Stomach smooth muscle (tissue), 2 donors: ENCODE measurements around the gene TTK.
"Not testable (repeated sequence)": the region's sequence is repeated elsewhere in the genome, so short reads cannot be mapped to it uniquely, and the experiment has no call there.

Experiments
- H3K27ac ChIP-seq: one replicate; pipeline ENCODE4 v1.7.0; 2013; ENCODE audit warnings: mild to moderate bottlenecking, low read length, inconsistent platforms
- H3K27me3 ChIP-seq, 2 donors: one replicate each; pipeline ENCODE4 v1.7.0; 2013; ENCODE audit warnings: low read length in 2 of 2; ENCODE audit not compliant: insufficient read depth in 2 of 2, control insufficient read depth in 1 of 2
- H3K36me3 ChIP-seq, 2 donors: one replicate each; pipeline ENCODE4 v1.7.0; 2013; ENCODE audit warnings: low read length in 2 of 2; ENCODE audit not compliant: control insufficient read depth in 2 of 2, insufficient read depth in 2 of 2
- H3K4me1 ChIP-seq: one replicate; pipeline ENCODE4 v1.7.0; 2013; ENCODE audit warnings: low read length; ENCODE audit not compliant: control insufficient read depth, insufficient read depth
- H3K4me3 ChIP-seq, 2 donors: one replicate each; pipeline ENCODE4 v1.7.0; 2013; ENCODE audit warnings: low read length in 2 of 2
- H3K9ac ChIP-seq, 2 donors: one replicate each; pipeline ENCODE4 v1.7.0; 2013; ENCODE audit warnings: low read length in 2 of 2, mild to moderate bottlenecking in 1 of 2
- H3K9me3 ChIP-seq, 2 donors: one replicate each; pipeline ENCODE4 v1.7.0; 2013; ENCODE audit warnings: low read length in 2 of 2; ENCODE audit not compliant: control insufficient read depth in 2 of 2
- donor health status: healthy.
- donor health status: Pancreatic carcinoma.

The TTK gene

GRCh38 chr6:80020381-80021120, 16.1 kb downstream of the TTK start:
- H3K27ac ChIP-seq: no peak overlapping the region
- H3K4me3 ChIP-seq: no peak overlapping the region
- H3K36me3 ChIP-seq: no peaks in the 10 kb centered on the region
- no peak overlapping the region for H3K9ac ChIP-seq
- H3K4me1 ChIP-seq: no peaks in the 10 kb centered on the region
- no peaks in the 10 kb centered on the region for H3K27me3 ChIP-seq
- no peaks in the 10 kb centered on the region for H3K9me3 ChIP-seq

- Histone ChIP-seq H3K9me3 (no peaks in the 10 kb centered on the region), H3K4me1 (no peaks in the 10 kb centered on the region), H3K4me3 (no peak overlapping the region), H3K36me3 (no peaks in the 10 kb centered on the region), H3K27ac (no peak overlapping the region), H3K9ac (no peak overlapping the region), H3K27me3 (no peaks in the 10 kb centered on the region)
These were observed 16.7 kb downstream of the TTK start for GRCh38 chr6:80021131-80021530.

GRCh38 chr6:80021591-80021990, 17.1 kb downstream of the TTK start:
- Histone ChIP-seq H3K4me3 (no peak overlapping the region), H3K9me3 (no peaks in the 10 kb centered on the region), H3K27ac (no peak overlapping the region), H3K9ac (no peak overlapping the region), H3K36me3 (no peaks in the 10 kb centered on the region), H3K4me1 (no peaks in the 10 kb centered on the region), H3K27me3 (no peaks in the 10 kb centered on the region)

- Histone ChIP-seq H3K9me3 (no peaks in the 10 kb centered on the region), H3K4me1 (no peaks in the 10 kb centered on the region), H3K27ac (no peak overlapping the region), H3K9ac (no peak overlapping the region), H3K36me3 (no peaks in the 10 kb centered on the region), H3K27me3 (no peaks in the 10 kb centered on the region), H3K4me3 (no peak overlapping the region)
These were observed 18.4 kb downstream of the TTK start for GRCh38 chr6:80022803-80023202.

- H3K27me3 ChIP-seq: no peaks in the 10 kb centered on the region
- no peaks in the 10 kb centered on the region for H3K9me3 ChIP-seq
- H3K27ac ChIP-seq: no peak overlapping the region
- no peaks in the 10 kb centered on the region for H3K4me1 ChIP-seq
- no peak overlapping the region for H3K4me3 ChIP-seq
- H3K9ac ChIP-seq: no peak overlapping the region
- no peaks in the 10 kb centered on the region for H3K36me3 ChIP-seq
These were observed 24.1 kb downstream of the TTK start for GRCh38 chr6:80028589-80028988.

GRCh38 chr6:80029470-80029869, 25.0 kb downstream of the TTK start:
- H3K4me1 ChIP-seq: no peaks in the 10 kb centered on the region
- no peak overlapping the region for H3K4me3 ChIP-seq
- H3K9ac ChIP-seq: no peak overlapping the region
- no peaks in the 10 kb centered on the region for H3K9me3 ChIP-seq
- no peak overlapping the region for H3K27ac ChIP-seq
- no peaks in the 10 kb centered on the region for H3K36me3 ChIP-seq
- no peaks in the 10 kb centered on the region for H3K27me3 ChIP-seq

- not testable (repeated sequence) for H3K4me1 ChIP-seq, H3K9me3 ChIP-seq, H3K9ac ChIP-seq, H3K36me3 ChIP-seq, H3K27me3 ChIP-seq, H3K4me3 ChIP-seq, H3K27ac ChIP-seq
These were observed 43.8 kb downstream of the TTK start for GRCh38 chr6:80048220-80048619.

GRCh38 chr6:80060774-80061173, 56.3 kb downstream of the TTK start:
- H3K27me3 ChIP-seq: no peaks in the 10 kb centered on the region
- no peak overlapping the region for H3K9ac ChIP-seq
- no peak overlapping the region for H3K4me3 ChIP-seq
- no peak overlapping the region for H3K27ac ChIP-seq
- H3K4me1 ChIP-seq: no peaks in the 10 kb centered on the region
- no peaks in the 10 kb centered on the region for H3K36me3 ChIP-seq
- H3K9me3 ChIP-seq: no peaks in the 10 kb centered on the region

- H3K9ac ChIP-seq, H3K27me3 ChIP-seq, H3K4me3 ChIP-seq, H3K9me3 ChIP-seq, H3K36me3 ChIP-seq, H3K4me1 ChIP-seq, H3K27ac ChIP-seq: not testable (repeated sequence)
These were observed 63.7 kb downstream of the TTK start for GRCh38 chr6:80068146-80068545.

GRCh38 chr6:80070431-80070830, 66.0 kb downstream of the TTK start:
- H3K4me1 ChIP-seq, H3K27ac ChIP-seq, H3K9ac ChIP-seq, H3K4me3 ChIP-seq, H3K36me3 ChIP-seq, H3K27me3 ChIP-seq: not testable (repeated sequence)
- peaks cover 0 to 10% of the 10 kb centered on the region in 2 donors for H3K9me3 ChIP-seq

GRCh38 chr6:80077067-80077466, 72.6 kb downstream of the TTK start:
- no peak overlapping the region for H3K9ac ChIP-seq
- H3K9me3 ChIP-seq: peaks cover 0 to 11% of the 10 kb centered on the region in 2 donors
- H3K4me3 ChIP-seq: no peak overlapping the region
- H3K4me1 ChIP-seq: no peaks in the 10 kb centered on the region
- no peak overlapping the region for H3K27ac ChIP-seq
- H3K27me3 ChIP-seq: no peaks in the 10 kb centered on the region
- no peaks in the 10 kb centered on the region for H3K36me3 ChIP-seq
